ENCODE measurements around the gene DCUN1D5.

- TF ChIP-seq CTCF (IDR thresholded peaks at IDR 0.05): no peak
- TF ChIP-seq POLR2A (IDR thresholded peaks at IDR 0.05): no peak
Observed at GRCh38 chr11:103079833-103080232, 12.1 kb downstream of the DCUN1D5 start.

Data from thyroid gland (tissue), 4 donors.